HEK293 (cell line): ENCODE results near the gene SORL1.

ENCODE experiments used
- CTCF ChIA-PET: fragments of 350-600 bp; formaldehyde crosslinking; extraction: SDS; loops from one replicate; lab custom pipeline; 2021; ENCODE audit warnings: antibody characterized with exemption; lab: Yijun Ruan, JAX
- POLR2A ChIA-PET: fragments of 300-600 bp; formaldehyde crosslinking; extraction: SDS; loops from one replicate; lab custom pipeline; 2020; ENCODE audit warnings: antibody characterized with exemption, inconsistent platforms; lab: Yijun Ruan, JAX
- H3K27ac ChIP-seq: fragments of 200-500 bp; sonication (Bioruptor generic); 2 replicates; pipeline ENCODE4 v1.5.1; 2014; ENCODE audit warnings: low read depth, low read length, control low read depth, inconsistent platforms; ENCODE audit errors: extremely low read depth
- H3K36me3 ChIP-seq, 2 experiments: fragments of 200-500 bp in 1 of 2; sonication (Bioruptor generic) in 1 of 2; 1 replicate in 1 of 2; 2 replicates in 1 of 2; pipeline ENCODE4 v1.5.1; 2014 to 2017; ENCODE audit warnings: inconsistent platforms in 2 of 2, low read length in 2 of 2; ENCODE audit not compliant: control insufficient read depth in 2 of 2, insufficient read depth in 1 of 2
- H3K4me1 ChIP-seq: fragments of 200-500 bp; sonication (Bioruptor generic); 2 replicates; pipeline ENCODE4 v1.5.1; 2014; ENCODE audit warnings: mild to moderate bottlenecking, low read length, inconsistent platforms; ENCODE audit not compliant: control insufficient read depth, insufficient read depth
- H3K4me3 ChIP-seq: 2 replicates; pipeline ENCODE4 v1.5.1; 2011; ENCODE audit warnings: low read depth, mild to moderate bottlenecking, control low read depth, low read length, moderate library complexity
- H3K9me3 ChIP-seq: fragments of 200-500 bp; sonication (Bioruptor generic); 2 replicates; pipeline ENCODE4 v1.5.1; 2014; ENCODE audit warnings: low read depth, low read length, inconsistent platforms; ENCODE audit not compliant: control insufficient read depth, insufficient read depth
- GLI2 ChIP-seq: fragments of 450-650 bp; formaldehyde crosslinking; IDR thresholded peaks from 2 replicates; pipeline ENCODE4; 2017; ENCODE audit warnings: missing biosample characterization, missing genetic modification characterization, low read depth, borderline replicate concordance
- GLIS2 ChIP-seq: fragments of 450-650 bp; formaldehyde crosslinking; IDR thresholded peaks from 2 replicates; pipeline ENCODE4 v1.5.1; 2016; ENCODE audit warnings: missing biosample characterization, missing genetic modification characterization
- KLF16 ChIP-seq: fragments of 450-650 bp; formaldehyde crosslinking; IDR thresholded peaks from 2 replicates; pipeline ENCODE4 v1.5.1; 2017; ENCODE audit warnings: missing biosample characterization, missing genetic modification characterization
- KLF7 ChIP-seq: fragments of 450-650 bp; formaldehyde crosslinking; IDR thresholded peaks from 2 replicates; pipeline ENCODE4 v1.5.1; 2016; ENCODE audit warnings: missing biosample characterization, missing genetic modification characterization, borderline replicate concordance
- SETDB1 ChIP-seq: IDR thresholded peaks from one replicate; pipeline ENCODE4 v1.6.1; 2017; ENCODE audit warnings: mild to moderate bottlenecking, low read length, moderate library complexity, mixed read lengths; ENCODE audit not compliant: insufficient read length
- SP7 ChIP-seq: fragments of 450-650 bp; formaldehyde crosslinking; IDR thresholded peaks from 2 replicates; pipeline ENCODE4 v1.5.1; 2016; ENCODE audit warnings: missing biosample characterization, missing genetic modification characterization
- ZNF132 ChIP-seq: fragments of 450-650 bp; formaldehyde crosslinking; IDR thresholded peaks from 2 replicates; pipeline ENCODE4 v1.5.1; 2017; ENCODE audit warnings: missing biosample characterization, missing genetic modification characterization, borderline replicate concordance
- ZNF175 ChIP-seq: fragments of 450-650 bp; formaldehyde crosslinking; IDR thresholded peaks from 2 replicates; pipeline ENCODE4 v1.5.1; 2016; ENCODE audit warnings: missing biosample characterization, missing genetic modification characterization
- ZNF221 ChIP-seq: fragments of 450-650 bp; formaldehyde crosslinking; IDR thresholded peaks from 2 replicates; pipeline ENCODE4 v1.5.1; 2017; ENCODE audit warnings: missing biosample characterization, missing genetic modification characterization, borderline replicate concordance
- ZNF555 ChIP-seq: fragments of 450-650 bp; formaldehyde crosslinking; conservative IDR thresholded peaks from 2 replicates; pipeline ENCODE4 v1.5.1; 2017; ENCODE audit warnings: missing biosample characterization, mild to moderate bottlenecking, missing genetic modification characterization, inconsistent platforms
- ZNF629 ChIP-seq: fragments of 450-650 bp; formaldehyde crosslinking; IDR thresholded peaks from 2 replicates; pipeline ENCODE4 v1.5.1; 2017; ENCODE audit warnings: missing biosample characterization, missing genetic modification characterization
- ZNF837 ChIP-seq: fragments of 450-650 bp; formaldehyde crosslinking; IDR thresholded peaks from 2 replicates; pipeline ENCODE4 v1.5.1; 2016; ENCODE audit warnings: missing biosample characterization, missing genetic modification characterization
- TF ChIP-seq, protein P1 (sequence below): fragments of 450-650 bp; formaldehyde crosslinking; IDR thresholded peaks from 2 replicates; pipeline ENCODE4 v1.5.1; 2016; ENCODE audit warnings: missing biosample characterization, missing genetic modification characterization
- TF ChIP-seq, protein P2 (sequence below): fragments of 450-650 bp; formaldehyde crosslinking; IDR thresholded peaks from 2 replicates; pipeline ENCODE4 v1.5.1; 2017; ENCODE audit warnings: missing biosample characterization, missing genetic modification characterization
- TF ChIP-seq, protein P3 (sequence below): IDR thresholded peaks from 2 replicates; pipeline ENCODE4 v1.6.1; 2011; ENCODE audit warnings: mild to moderate bottlenecking, low read depth, low read length, borderline replicate concordance
- TF ChIP-seq, protein P4 (sequence below): fragments of 450-650 bp; formaldehyde crosslinking; IDR thresholded peaks from 2 replicates; pipeline ENCODE4 v1.5.1; 2016; ENCODE audit warnings: missing biosample characterization, missing genetic modification characterization
- TF ChIP-seq, protein P5 (sequence below): fragments of 450-650 bp; formaldehyde crosslinking; IDR thresholded peaks from 2 replicates; pipeline ENCODE4 v1.5.1; 2016; ENCODE audit warnings: missing biosample characterization, missing genetic modification characterization

The SORL1 gene

DNA sequence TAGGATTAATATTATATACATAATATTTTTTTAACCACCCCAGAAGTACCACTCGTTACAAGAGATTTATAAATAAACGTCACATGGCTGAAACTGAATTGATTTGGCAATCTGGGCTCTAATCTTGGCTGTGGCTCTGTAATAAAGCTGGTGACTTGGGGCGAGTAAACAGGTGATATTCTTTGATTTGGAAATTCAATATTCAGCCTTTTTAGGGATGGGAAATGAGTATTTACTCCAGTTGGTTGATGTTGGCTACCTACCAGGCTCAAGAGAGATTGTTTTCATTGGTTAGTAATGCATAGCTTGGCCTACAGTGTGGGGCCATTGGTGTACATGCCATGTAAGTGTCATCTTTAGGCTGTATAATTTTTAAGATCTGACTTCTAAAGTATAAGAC, 118.3 kb downstream of the SORL1 start:
- Histone ChIP-seq H3K36me3 (no peaks in the 10 kb centered on the region), H3K4me1 (no peaks in the 10 kb centered on the region), H3K9me3 (no peaks in the 10 kb centered on the region), H3K4me3 (no peak overlapping the region), H3K27ac (no peak overlapping the region)
- TF ChIP-seq, protein P1, sequence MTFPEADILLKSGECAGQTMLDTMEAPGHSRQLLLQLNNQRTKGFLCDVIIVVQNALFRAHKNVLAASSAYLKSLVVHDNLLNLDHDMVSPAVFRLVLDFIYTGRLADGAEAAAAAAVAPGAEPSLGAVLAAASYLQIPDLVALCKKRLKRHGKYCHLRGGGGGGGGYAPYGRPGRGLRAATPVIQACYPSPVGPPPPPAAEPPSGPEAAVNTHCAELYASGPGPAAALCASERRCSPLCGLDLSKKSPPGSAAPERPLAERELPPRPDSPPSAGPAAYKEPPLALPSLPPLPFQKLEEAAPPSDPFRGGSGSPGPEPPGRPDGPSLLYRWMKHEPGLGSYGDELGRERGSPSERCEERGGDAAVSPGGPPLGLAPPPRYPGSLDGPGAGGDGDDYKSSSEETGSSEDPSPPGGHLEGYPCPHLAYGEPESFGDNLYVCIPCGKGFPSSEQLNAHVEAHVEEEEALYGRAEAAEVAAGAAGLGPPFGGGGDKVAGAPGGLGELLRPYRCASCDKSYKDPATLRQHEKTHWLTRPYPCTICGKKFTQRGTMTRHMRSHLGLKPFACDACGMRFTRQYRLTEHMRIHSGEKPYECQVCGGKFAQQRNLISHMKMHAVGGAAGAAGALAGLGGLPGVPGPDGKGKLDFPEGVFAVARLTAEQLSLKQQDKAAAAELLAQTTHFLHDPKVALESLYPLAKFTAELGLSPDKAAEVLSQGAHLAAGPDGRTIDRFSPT: no peak
- TF ChIP-seq SP7 (tag by site-specific recombination): no peak
- no peak for TF ChIP-seq KLF16 (tag by site-specific recombination)
- no peak for TF ChIP-seq SETDB1
- TF ChIP-seq, protein P2, sequence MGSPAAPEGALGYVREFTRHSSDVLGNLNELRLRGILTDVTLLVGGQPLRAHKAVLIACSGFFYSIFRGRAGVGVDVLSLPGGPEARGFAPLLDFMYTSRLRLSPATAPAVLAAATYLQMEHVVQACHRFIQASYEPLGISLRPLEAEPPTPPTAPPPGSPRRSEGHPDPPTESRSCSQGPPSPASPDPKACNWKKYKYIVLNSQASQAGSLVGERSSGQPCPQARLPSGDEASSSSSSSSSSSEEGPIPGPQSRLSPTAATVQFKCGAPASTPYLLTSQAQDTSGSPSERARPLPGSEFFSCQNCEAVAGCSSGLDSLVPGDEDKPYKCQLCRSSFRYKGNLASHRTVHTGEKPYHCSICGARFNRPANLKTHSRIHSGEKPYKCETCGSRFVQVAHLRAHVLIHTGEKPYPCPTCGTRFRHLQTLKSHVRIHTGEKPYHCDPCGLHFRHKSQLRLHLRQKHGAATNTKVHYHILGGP: no peak
- TF ChIP-seq GLIS2 (tag by site-specific recombination): no peak
- ChIA-PET POLR2A (no interaction called here), CTCF (no interaction called here)

DNA sequence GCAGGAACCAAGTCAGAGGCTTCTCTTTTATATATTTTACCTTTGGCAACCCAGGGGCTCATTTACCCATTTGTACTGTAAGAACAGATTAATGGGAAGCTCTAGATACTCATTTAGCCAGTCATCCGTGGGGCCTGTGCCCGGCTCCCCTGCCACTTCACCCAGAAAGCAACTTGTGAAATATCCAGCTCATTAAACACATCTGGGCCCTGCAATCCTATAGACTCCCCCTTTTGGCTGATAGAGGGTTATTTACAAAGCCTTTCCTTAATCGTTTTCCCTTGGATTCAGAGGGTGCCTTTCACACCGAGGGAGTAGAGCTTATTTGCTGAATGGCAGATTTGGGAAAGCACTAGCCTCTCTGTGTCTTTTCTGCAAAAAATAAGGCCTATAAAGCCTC, 119.4 kb downstream of the SORL1 start:
- TF ChIP-seq, protein P3, sequence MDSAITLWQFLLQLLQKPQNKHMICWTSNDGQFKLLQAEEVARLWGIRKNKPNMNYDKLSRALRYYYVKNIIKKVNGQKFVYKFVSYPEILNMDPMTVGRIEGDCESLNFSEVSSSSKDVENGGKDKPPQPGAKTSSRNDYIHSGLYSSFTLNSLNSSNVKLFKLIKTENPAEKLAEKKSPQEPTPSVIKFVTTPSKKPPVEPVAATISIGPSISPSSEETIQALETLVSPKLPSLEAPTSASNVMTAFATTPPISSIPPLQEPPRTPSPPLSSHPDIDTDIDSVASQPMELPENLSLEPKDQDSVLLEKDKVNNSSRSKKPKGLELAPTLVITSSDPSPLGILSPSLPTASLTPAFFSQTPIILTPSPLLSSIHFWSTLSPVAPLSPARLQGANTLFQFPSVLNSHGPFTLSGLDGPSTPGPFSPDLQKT: no peak
- TF ChIP-seq, protein P4, sequence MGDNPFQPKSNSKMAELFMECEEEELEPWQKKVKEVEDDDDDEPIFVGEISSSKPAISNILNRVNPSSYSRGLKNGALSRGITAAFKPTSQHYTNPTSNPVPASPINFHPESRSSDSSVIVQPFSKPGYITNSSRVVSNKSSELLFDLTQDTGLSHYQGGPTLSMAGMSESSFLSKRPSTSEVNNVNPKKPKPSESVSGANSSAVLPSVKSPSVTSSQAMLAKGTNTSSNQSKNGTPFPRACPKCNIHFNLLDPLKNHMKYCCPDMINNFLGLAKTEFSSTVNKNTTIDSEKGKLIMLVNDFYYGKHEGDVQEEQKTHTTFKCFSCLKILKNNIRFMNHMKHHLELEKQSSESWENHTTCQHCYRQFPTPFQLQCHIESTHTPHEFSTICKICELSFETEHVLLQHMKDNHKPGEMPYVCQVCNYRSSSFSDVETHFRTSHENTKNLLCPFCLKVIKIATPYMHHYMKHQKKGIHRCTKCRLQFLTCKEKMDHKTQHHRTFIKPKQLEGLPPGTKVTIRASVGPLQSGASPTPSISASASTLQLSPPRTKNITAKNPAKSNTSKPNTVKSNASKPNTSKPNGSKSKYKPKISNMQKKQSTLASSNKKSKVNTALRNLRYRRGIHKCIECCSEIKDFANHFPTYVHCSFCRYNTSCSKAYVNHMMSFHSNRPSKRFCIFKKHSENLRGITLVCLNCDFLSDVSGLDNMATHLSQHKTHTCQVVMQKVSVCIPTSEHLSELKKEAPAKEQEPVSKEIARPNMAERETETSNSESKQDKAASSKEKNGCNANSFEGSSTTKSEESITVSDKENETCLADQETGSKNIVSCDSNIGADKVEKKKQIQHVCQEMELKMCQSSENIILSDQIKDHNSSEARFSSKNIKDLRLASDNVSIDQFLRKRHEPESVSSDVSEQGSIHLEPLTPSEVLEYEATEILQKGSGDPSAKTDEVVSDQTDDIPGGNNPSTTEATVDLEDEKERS (tag by site-specific recombination): no peak
- TF ChIP-seq ZNF175 (tag by site-specific recombination) (no peak), ZNF221 (tag by site-specific recombination) (no peak), ZNF837 (tag by site-specific recombination) (no peak), GLI2 (tag by site-specific recombination) (no peak), ZNF132 (tag by site-specific recombination) (no peak), ZNF629 (no peak), ZNF555 (tag by site-specific recombination) (no peak), KLF7 (tag by site-specific recombination) (no peak)
- TF ChIP-seq, protein P5, sequence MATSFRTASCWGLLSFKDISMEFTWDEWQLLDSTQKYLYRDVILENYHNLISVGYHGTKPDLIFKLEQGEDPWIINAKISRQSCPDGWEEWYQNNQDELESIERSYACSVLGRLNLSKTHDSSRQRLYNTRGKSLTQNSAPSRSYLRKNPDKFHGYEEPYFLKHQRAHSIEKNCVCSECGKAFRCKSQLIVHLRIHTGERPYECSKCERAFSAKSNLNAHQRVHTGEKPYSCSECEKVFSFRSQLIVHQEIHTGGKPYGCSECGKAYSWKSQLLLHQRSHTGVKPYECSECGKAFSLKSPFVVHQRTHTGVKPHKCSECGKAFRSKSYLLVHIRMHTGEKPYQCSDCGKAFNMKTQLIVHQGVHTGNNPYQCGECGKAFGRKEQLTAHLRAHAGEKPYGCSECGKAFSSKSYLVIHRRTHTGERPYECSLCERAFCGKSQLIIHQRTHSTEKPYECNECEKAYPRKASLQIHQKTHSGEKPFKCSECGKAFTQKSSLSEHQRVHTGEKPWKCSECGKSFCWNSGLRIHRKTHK: no peak
- ChIA-PET POLR2A (no interaction called here), CTCF (no interaction called here)
- Histone ChIP-seq H3K36me3 (no peaks in the 10 kb centered on the region), H3K4me3 (no peak overlapping the region), H3K4me1 (no peaks in the 10 kb centered on the region), H3K9me3 (no peaks in the 10 kb centered on the region), H3K27ac (no peak overlapping the region)
